Fibroblast of skin of right biceps (primary cell): ENCODE results near the gene CD180.
"Not testable (repeated sequence)": the region's sequence is repeated elsewhere in the genome, so short reads cannot be mapped to it uniquely, and the experiment has no call there.

Source experiments
- DNase-seq: peaks from one replicate; pipeline ENCODE4 v3.0.0-alpha.2; 2013

The CD180 gene

GRCh38 chr5:67187006-67187715 is 9.4 kb downstream of the CD180 start:
- no peak for DNase-seq

DNA sequence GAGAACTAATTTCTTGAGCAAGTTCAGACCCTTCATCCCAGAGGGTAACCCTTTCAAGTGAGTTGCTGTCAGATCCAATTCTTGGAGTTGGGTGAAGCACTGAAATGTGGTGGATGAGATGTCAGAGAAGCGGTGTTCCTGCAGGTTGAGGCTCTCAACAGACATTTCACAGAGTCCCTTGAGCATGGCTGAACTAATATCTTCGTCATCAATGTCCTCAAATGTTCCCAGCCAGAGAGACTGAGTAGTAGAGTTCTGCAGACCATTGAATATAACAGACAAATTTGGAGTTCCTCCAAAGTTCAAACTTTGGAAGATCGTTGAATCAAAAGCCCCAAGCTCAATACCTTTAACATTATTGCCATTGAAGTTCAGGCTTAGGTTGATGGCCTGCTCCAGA is 12.7 kb downstream of the CD180 start:
- no peak for DNase-seq

DNA sequence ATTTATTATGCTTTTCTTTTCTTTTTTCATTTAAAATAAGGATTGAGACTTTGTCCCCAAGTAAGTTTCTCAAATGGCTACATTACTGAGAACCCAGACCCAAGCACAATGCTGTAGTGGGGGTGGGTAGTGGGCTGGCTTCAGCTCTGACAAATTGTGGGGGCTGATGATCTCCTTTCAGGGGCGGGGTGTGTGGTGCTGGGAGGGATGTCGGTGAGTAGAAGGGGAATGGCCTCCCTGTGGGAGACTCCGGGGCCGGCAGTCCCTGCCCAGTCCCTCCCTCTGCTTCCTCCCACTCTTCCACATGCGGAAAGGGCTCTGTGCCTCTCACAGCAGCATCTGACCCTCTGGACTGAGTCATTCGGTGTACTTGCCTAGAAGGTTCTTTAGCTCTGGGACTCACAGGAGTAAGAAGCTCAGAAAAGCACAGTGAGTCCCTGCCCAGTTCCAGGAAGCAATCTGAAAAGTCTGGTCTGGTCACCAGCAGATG is 14.3 kb downstream of the CD180 start:
- peak; percentile 35 for DNase-seq

- DNase-seq = no peak
Measured at GRCh38 chr5:67181648-67182221, 14.9 kb downstream of the CD180 start.

DNA sequence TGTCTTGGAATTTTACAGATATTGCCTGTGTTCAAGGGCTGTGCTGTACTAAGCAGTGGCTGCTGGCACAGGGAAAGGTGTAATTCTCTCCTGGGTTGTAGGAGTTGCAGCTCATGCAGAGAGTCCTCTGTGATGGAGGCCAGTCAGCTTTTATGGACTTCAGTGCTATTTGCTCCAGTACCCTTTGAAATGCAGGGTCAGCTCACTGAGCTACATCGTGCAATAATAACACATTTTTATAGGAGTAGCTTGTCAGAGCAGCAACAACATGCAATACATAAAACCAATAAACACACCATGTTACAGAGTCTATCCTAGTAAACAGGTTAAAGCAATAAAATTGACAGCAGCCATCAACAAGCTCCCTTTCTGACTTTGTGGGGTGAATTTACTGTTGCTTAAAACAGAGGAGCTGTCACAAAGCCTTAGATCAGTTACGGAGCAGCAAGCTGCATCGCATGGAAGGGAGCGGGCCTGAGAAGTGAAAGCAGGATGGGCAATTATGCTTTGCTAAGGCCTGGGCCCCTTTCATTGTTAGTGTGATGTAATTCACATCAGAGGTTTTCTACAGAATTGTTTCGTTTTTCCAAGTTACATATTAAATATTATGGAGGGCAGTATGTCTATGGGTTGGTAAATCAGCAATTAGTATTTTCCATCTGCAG is 16.8 kb downstream of the CD180 start:
- DNase-seq = no peak

GRCh38 chr5:67178966-67179365 is 17.6 kb downstream of the CD180 start:
- DNase-seq = no peak

DNA sequence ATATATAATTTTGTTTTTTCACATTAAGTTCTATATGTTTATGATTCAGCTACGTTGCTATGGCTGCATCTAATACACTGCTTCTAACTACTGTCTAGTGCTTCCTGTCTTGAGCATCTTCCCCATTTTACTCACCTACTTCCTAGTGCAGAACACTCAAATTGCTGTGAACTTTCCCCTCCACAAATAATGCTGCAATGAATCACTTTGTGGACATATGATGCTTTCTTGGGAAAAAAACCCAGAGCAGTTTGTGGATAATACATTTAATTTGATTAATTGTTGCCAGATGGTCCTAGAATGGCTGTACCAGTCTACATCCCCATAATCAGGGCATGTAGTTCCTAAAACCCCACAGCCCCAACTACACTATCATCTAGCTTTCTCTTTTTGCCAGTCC is 18.5 kb downstream of the CD180 start:
- peak; percentile 9 for DNase-seq

DNA sequence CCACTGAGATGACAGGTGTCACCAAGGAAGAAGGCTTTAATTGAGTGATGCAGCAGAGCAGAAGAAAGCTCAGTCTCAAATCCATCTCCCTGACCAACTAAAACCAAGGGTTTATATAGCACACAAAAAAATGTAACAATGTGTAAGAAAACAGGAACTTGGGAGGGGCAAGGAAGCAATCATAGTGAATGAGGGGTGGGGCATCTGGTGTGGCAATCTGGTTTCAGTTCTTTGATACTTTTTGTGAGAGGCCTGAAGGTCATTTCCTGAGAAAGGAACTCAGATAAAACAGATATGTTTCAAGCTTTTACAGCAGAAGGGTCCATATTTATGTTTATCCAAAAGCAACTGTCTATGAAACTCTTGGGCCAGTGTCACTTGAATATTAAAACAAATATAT is 19.7 kb downstream of the CD180 start:
- no peak for DNase-seq

- DNase-seq = no peak
Measured at GRCh38 chr5:67173959-67174358, 22.6 kb downstream of the CD180 start.

DNA sequence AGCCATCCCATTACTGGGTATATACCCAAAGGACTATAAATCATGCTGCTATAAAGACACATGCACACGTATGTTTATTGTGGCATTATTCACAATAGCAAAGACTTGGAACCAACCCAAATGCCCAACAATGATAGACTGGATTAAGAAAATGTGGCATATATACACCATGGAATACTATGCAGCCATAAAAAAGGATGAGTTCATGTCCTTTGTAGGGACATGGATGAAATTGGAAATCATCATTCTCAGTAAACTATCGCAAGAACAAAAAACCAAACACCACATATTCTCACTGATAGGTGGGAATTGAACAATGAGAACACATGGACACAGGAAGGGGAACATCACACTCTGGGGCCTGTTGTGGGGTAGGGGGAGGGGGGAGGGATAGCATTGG is 23.2 kb downstream of the CD180 start:
- not testable (repeated sequence) for DNase-seq

GRCh38 chr5:67170767-67171166 is 25.8 kb downstream of the CD180 start:
- no peak for DNase-seq

- DNase-seq = no peak
Measured at GRCh38 chr5:67168069-67168468, 28.5 kb downstream of the CD180 start.

GRCh38 chr5:67166460-67167285 is 29.9 kb downstream of the CD180 start:
- DNase-seq = no peak

- peak; percentile 75 for DNase-seq
Measured at GRCh38 chr5:67165526-67166459, 30.8 kb downstream of the CD180 start.

GRCh38 chr5:67164856-67165525 is 31.6 kb downstream of the CD180 start:
- DNase-seq = no peak

DNA sequence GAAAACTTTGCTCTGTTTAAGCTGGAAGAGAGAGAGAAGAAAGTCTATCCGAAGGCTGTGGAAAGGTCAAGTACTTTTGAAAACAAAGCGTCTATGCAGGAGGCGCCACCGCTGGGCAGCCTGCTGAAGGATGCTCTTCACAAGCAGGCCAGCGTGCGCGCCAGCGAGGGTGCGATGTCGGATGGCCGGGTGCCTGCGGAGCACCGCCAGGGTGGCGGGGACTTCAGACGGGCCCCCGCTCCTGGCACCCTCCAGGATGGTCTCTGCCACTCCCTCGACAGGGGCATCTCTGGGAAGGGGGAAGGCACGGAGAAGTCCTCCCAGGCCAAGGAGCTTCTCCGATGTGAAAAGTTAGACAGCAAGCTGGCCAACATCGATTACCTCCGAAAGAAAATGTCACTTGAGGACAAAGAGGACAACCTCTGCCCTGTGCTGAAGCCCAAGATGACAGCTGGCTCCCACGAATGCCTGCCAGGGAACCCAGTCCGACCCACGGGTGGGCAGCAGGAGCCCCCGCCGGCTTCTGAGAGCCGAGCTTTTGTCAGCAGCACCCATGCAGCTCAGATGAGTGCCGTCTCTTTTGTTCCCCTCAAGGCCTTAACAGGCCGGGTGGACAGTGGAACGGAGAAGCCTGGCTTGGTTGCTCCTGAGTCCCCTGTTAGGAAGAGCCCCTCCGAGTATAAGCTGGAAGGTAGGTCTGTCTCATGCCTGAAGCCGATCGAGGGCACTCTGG is 32.6 kb downstream of the CD180 start:
- DNase-seq = no peak

GRCh38 chr5:67163231-67163756 is 33.3 kb downstream of the CD180 start:
- DNase-seq = no peak

DNA sequence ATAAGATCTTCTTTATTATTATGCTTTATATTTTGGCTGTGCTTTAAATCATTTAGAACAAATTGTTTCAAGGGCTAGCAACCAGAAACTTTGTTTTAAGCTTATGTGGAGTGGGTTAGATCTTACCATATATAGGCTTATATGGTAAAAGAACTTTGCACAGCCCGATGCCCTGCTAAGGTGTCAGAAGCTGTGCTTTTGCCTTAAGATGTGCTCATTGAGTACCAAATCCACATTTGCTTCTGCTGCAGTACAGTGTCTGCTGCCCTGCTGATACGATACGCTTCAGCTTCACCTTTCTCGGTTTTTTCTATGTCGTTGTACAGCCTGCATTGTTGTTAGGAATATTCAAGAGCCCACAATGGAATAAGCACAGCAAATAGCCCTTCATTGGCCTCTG is 34.8 kb downstream of the CD180 start:
- no peak for DNase-seq

DNA sequence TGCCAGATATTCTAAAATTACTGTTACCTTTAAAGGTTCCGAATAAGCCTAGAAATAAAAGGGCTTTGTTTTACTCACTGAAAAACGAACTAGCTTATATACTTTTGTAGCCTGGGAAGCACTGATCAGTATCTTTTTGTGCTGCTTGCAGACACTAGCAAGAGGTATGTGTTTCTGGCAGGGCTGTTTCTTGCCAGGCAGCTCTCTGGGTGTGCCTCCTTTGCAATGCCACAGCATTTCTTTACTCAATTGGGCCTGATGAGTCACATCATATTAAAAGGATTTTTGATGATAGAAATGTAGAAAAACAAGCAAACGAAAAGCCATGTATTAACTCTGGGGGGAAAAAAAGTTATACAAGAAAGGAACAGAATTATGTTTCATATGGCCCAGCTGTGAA is 35.6 kb downstream of the CD180 start:
- peak; percentile 30 for DNase-seq

GRCh38 chr5:67160272-67160671 is 36.3 kb downstream of the CD180 start:
- DNase-seq = no peak
